Right ventricle myocardium inferior (tissue), 1 donor: Measurements from ENCODE around the gene KCNQ2. TPM values are rescaled to one million over a fixed set of nuclear protein-coding genes. Genes with fewer than 3 reads are reported as not detected.
"Not testable (repeated sequence)": the region's sequence is repeated elsewhere in the genome, so short reads cannot be mapped to it uniquely, and the experiment has no call there.

Experiments used
- ATAC-seq: fragments of 200-7000 bp; cut with Tn5 transposase; one replicate; pipeline ENCODE4 v1.9.1; 2020; ENCODE audit warnings: mild to moderate bottlenecking, moderate library complexity
- DNase-seq: peaks from one replicate; pipeline ENCODE4 v3.0.0; 2021; ENCODE audit errors: missing footprints
- intact Hi-C: fragments of 100-400 bp; cut with DNase I; formaldehyde crosslinking; loops from one replicate; pipeline ENCODE4 v1.11.0; 2022
- total RNA-seq: library from RNA; stranded (reverse); fragmentation: NEBNext Ultra II Directional; extraction: Animal tissue kit (Norgen Biotek cat#: 25700); gene quantifications from one replicate; pipeline ENCODE4 v1.2.1, GENCODE V29; 2021
- donor health status: DM: no; HTN: yes; CAD: no; lungs with severe emphysema.

The KCNQ2 gene
- total RNA-seq, 1 donor from 2014 or later, result 1.8 TPM

- ATAC-seq, result no peak
- intact Hi-C loops, result no loop called here
- DNase-seq, result no peak
Observed at GRCh38 chr20:63385819-63386218, 86.6 kb downstream of the KCNQ2 start.

- intact Hi-C loops, result no loop called here
- ATAC-seq (no peak), DNase-seq (no peak)
Observed at GRCh38 chr20:63384336-63384735, 88.1 kb downstream of the KCNQ2 start.

DNA sequence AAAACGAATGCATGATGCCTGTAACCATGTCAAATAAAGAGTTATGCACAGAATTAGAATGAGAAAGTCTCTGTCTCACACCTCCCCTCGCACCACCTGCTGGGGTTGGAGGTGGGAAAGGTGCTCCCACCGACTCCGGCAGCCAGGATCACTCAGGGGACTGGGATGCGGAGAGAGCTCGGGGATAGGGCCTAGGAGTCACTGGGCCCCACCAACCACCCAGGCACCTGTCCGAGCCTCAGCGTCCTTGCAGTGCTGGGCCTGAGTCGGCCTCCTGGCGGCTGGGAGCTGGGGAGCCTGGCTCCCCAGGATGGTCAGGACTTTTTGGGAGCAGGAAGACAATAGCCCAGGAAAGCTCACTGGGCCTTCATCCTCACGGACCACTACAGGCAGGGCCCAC, 88.9 kb downstream of the KCNQ2 start:
- intact Hi-C loops, result no loop called here
- no peak for ATAC-seq
- no peak for DNase-seq

DNA sequence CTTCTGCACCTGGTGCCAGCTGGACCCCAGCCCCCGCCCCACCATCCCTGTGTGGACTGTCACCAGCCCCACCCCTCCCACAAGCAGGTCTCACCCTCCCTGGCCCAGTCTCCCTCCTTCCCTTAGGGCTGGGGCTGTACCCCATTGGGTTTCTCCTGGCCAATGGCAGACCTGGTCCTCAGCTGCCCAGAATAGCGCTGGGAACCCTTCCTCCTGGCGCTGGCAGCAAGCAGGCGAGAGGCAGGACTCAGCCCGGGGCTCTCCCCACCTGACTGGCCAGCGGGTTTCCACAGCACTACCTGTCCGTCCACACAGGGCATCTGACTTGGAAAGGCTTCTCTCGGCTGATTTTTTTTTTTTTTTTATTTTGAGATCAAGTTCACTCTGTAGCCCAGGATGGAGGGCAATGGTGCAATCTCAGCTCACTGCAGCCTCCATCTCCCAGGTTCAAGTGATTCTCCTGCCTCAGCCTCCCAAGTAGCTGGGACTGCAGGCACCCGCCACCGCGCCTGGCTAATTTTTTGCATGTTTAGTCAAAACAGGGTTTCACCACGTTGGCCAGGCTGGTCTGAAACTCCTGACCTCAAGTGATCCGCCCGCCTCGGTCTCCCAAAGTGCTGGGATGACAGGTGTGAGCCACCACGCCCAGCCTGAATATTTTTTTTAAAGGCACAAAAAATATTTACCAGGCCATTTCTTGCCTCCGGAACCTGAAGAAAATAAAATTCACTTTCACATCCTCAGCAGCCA, 89.7 kb downstream of the KCNQ2 start:
- intact Hi-C loops, result no loop called here
- ATAC-seq (no peak), DNase-seq (no peak)

DNA sequence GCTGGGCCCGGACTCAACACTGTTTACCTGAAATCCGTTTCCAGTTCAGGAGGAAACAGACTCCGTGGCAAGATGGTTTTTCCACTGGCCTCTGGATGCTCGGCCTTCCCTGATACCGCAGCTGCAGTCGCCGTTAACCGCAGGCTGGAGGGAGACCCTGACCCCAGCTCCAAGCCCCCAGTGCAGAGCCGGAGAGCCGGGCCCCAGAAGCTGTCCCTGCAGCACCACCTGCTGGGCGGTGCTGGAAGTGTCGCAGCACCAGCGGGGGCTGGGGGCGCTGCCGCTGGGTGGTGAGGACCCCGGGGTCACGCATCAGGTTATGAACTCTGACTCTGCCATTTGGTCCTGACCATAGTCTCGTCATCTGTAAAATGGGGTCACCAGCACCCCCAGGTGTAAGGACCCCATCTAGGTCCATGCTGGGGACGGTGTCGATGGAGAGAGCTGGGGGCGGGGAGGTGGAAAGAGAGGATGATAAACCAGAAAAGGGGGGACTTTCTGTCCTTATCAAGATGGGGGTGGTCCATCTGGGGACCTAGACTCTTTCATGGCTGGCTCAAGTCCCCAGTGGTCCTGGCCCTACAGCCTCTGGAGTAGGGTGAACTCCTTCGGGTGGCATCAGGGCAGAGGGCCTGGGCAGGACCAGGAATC, 90.5 kb downstream of the KCNQ2 start:
- DNase-seq, result no peak
- ATAC-seq, result peak; percentile 23
- intact Hi-C loops, result loop anchor here (1.0 kb wide), 1 partner anchor 73 kb away; no protein-coding TSS in a partner anchor

GRCh38 chr20:63380346-63380870, 92.0 kb downstream of the KCNQ2 start:
- no peak for ATAC-seq
- intact Hi-C loops, result no loop called here
- no peak for DNase-seq

DNA sequence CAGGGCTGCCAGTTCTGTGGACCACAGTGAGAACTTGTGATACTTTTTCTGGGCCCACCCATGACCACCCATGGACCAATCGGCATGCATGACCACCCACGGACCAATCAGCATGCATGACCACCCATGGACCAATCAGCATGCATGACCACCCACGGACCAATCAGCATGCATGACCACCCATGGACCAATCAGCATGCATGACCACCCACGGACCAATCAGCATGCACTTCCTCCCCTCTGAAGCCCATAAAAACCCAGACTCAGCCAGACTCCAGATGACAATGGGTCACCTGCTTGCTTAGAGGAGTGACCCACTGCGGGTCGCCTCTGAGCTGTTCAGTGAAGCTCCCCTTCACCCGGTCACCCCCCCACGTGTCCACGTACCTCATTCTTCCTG, 92.6 kb downstream of the KCNQ2 start:
- ATAC-seq, intact Hi-C loops, DNase-seq: not testable (repeated sequence)

DNA sequence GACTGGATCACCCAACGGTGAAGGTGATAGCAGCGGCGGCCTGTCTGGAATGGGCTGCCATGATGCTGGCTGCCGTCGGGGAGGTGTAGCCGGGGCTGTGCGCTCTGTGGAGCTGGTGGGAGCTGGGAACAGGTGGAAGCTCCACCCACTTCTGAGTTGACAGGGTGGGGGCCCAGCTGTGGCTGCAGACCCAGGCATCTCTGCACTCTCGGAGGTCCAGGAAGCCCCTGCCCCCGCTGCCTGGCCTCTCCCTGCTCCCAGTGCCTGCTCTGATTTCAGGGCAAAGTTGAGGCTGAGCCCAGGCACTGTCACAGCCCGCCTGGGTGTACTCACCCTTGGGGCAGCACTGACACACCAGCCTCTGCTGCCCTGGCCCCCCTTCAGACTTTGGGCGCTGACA, 93.2 kb downstream of the KCNQ2 start:
- intact Hi-C loops, result no loop called here
- no peak for DNase-seq

GRCh38 chr20:63378626-63379025, 93.8 kb downstream of the KCNQ2 start:
- ATAC-seq (no peak), DNase-seq (no peak)
- intact Hi-C loops, result no loop called here

More for the DNA sequence above, 93.2 kb downstream of the KCNQ2 start:
- no peak for ATAC-seq

GRCh38 chr20:63377951-63378381, 94.5 kb downstream of the KCNQ2 start:
- ATAC-seq, result no peak
- intact Hi-C loops, result no loop called here
- DNase-seq, result no peak

DNA sequence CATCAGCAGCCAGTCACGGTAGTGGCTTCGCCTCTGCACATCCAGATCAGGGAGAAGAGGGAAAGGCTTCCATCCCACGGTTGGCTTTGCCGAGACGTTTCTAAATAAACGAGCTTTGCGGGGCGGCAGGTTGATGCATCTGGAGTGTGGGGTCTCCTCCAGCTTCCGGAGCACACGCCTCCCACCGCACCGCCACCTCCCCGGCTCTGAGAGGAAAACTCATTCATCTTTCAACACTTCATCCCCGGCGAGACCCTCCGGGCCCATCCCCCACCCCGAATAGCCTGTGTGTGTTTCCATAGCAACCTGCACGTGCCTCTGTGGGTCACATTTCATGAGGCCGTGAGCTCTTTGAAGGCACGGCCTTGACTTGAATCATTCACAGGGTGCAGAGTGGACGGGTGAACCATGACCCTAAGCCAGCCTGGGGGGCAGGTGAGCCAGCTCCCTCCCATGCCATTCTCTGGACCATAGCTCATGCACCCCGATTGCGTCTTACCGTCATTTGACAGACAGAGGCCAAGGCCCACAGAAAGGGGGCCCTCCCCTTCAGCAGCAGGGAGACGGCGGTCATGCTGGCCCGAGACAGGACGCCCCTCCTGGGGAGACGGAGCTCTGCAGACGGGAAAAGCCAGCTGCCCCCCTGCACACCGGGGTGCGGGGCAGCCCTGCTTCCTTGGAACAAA, 95.1 kb downstream of the KCNQ2 start:
- no peak for DNase-seq
- intact Hi-C loops, result no loop called here
- no peak for ATAC-seq

- DNase-seq, result no peak
Observed at GRCh38 chr20:63376283-63377250, 95.9 kb downstream of the KCNQ2 start.

GRCh38 chr20:63375438-63375837, 97.0 kb downstream of the KCNQ2 start:
- no peak for DNase-seq
- ATAC-seq, result no peak
- intact Hi-C loops, result no loop called here

More at GRCh38 chr20:63376283-63377250, 95.9 kb downstream of the KCNQ2 start:
- intact Hi-C loops, result no loop called here
- no peak for ATAC-seq

DNA sequence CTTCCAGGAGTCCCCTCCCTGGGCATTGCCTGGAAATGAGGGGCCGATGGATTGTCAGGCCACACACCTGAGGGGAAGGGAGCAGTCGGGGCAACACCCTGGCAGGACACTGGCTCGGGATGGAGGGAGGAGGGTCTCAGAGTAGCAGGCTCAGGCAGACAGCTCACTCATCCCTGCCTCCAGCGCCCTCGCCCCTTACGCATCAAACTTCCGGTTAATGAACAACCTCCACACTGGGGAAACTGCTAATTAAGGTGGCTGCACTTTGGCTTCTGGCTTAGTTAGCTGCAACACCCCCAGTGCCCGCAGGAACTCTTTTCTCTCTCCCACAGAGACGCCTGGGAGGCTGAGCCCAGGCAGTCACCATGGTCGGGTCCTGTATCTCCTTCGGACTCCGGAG, 98.0 kb downstream of the KCNQ2 start:
- no peak for ATAC-seq
- no peak for DNase-seq
- intact Hi-C loops, result no loop called here

- ATAC-seq (no peak), DNase-seq (no peak)
- intact Hi-C loops, result no loop called here
Observed at GRCh38 chr20:63373996-63374395, 98.5 kb downstream of the KCNQ2 start.

- no peak for ATAC-seq
- DNase-seq, result no peak
- intact Hi-C loops, result no loop called here
Observed at GRCh38 chr20:63372971-63373885, 99.2 kb downstream of the KCNQ2 start.

GRCh38 chr20:63371291-63371865, 101.1 kb downstream of the KCNQ2 start:
- no peak for DNase-seq
- ATAC-seq, result no peak
- intact Hi-C loops, result no loop called here
